Measurements from ENCODE around the gene CMSS1.

DNA sequence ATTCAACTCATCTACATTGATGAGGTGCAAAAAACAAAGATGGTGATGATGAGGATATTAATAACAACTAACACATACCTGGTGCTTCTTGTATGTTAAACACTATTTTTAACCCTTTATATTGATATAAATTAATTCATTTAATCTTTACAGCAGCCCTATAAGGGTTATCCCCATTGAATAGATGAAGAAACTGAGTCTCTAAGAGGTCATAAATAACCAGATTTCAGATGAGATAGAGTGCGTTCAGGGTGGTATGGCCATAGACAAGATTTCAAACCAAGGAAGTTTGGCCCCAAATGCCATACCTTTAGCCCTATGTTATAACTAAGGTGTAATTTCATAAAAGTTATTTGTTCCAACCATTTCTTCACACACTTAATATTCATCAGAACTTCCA, 82.6 kb downstream of the CMSS1 start:
- no peak for TF ChIP-seq SP1 (IDR thresholded peaks at IDR 0.05)
- TF ChIP-seq EGR1 (IDR thresholded peaks at IDR 0.05; ENCODE audit: low read depth in 2 of 2), result no peak
- TF ChIP-seq, protein P1, sequence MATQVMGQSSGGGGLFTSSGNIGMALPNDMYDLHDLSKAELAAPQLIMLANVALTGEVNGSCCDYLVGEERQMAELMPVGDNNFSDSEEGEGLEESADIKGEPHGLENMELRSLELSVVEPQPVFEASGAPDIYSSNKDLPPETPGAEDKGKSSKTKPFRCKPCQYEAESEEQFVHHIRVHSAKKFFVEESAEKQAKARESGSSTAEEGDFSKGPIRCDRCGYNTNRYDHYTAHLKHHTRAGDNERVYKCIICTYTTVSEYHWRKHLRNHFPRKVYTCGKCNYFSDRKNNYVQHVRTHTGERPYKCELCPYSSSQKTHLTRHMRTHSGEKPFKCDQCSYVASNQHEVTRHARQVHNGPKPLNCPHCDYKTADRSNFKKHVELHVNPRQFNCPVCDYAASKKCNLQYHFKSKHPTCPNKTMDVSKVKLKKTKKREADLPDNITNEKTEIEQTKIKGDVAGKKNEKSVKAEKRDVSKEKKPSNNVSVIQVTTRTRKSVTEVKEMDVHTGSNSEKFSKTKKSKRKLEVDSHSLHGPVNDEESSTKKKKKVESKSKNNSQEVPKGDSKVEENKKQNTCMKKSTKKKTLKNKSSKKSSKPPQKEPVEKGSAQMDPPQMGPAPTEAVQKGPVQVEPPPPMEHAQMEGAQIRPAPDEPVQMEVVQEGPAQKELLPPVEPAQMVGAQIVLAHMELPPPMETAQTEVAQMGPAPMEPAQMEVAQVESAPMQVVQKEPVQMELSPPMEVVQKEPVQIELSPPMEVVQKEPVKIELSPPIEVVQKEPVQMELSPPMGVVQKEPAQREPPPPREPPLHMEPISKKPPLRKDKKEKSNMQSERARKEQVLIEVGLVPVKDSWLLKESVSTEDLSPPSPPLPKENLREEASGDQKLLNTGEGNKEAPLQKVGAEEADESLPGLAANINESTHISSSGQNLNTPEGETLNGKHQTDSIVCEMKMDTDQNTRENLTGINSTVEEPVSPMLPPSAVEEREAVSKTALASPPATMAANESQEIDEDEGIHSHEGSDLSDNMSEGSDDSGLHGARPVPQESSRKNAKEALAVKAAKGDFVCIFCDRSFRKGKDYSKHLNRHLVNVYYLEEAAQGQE (IDR thresholded peaks at IDR 0.05), result no peak
- no peak for TF ChIP-seq JUND (IDR thresholded peaks at IDR 0.05)
- no peak for TF ChIP-seq ZBTB33 (IDR thresholded peaks at IDR 0.05)
- TF ChIP-seq NR2F2 (IDR thresholded peaks at IDR 0.05), result no peak
- no peak for TF ChIP-seq CTCF (IDR thresholded peaks at IDR 0.05; ENCODE audit: low read depth, low read length, missing input control)
